ENCODE data around the gene DCAF12. TPM values are rescaled to one million over a fixed set of nuclear protein-coding genes. Genes with fewer than 3 reads are reported as not detected.

DCAF12 gene
- total and polyA plus RNA-seq, 11 donors, result 5.6 to 29.4 (median 16.7) TPM

DNA sequence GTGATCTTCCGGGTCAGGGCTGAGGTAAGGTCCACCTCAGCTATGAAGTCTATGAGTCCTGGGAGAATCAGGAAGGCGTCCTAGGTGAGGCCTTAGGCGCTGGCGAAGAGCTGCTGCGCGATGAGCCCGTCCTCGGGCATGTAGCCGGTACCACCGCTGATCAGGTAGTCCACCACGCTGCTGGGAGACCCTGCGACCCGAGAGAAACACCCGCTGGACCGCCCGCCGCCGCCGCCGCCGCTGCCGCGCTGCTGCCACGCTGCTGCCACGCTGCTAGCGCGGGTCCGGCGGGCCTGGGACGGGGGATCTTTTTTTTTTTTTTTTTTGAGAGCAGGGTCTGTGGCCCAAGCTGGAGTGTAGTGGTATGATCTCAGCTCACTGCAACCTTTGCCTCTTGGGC lies 8.0 kb upstream of the DCAF12 start:
- peaks cover 0 to 5% (median 0%) of the 10 kb centered on the region in 12 donors for H3K4me1 ChIP-seq
- H3K4me3 ChIP-seq, result no peak overlapping the region
- DNase-seq (no peak), ATAC-seq (no peak)
- H3K27me3 ChIP-seq, result no peaks in the 10 kb centered on the region
- H3K9me3 ChIP-seq, result no peaks in the 10 kb centered on the region
- 94 to 95% (median 94%) methylated on average over 25 to 30 of the region's 30 CpGs for WGBS, 4 donors
- intact Hi-C loops (cut with DNase I), result no loop called here
- no peaks in the 10 kb centered on the region for H3K36me3 ChIP-seq
- H3K27ac ChIP-seq, result no peak overlapping the region
- no peak for TF ChIP-seq CTCF (IDR thresholded peaks at IDR 0.05)
- no peak for TF ChIP-seq POLR2A (IDR thresholded peaks at IDR 0.05)

GRCh38 chr9:34133436-34133949 lies 7.0 kb upstream of the DCAF12 start:
- no peak for TF ChIP-seq CTCF (IDR thresholded peaks at IDR 0.05)
- no peak for TF ChIP-seq POLR2A (IDR thresholded peaks at IDR 0.05)
- intact Hi-C loops (cut with DNase I), result no loop called here
- ATAC-seq (no peak), DNase-seq (no peak)
- no peaks in the 10 kb centered on the region for H3K36me3 ChIP-seq
- H3K27ac ChIP-seq, result no peak overlapping the region
- H3K4me3 ChIP-seq, result no peak overlapping the region
- WGBS, 4 donors, result 83 to 91% (median 88%) methylated on average over 15 to 16 of the region's 16 CpGs
- H3K9me3 ChIP-seq, result no peaks in the 10 kb centered on the region
- H3K27me3 ChIP-seq, result no peaks in the 10 kb centered on the region
- H3K4me1 ChIP-seq, result no peaks in the 10 kb centered on the region

DNA sequence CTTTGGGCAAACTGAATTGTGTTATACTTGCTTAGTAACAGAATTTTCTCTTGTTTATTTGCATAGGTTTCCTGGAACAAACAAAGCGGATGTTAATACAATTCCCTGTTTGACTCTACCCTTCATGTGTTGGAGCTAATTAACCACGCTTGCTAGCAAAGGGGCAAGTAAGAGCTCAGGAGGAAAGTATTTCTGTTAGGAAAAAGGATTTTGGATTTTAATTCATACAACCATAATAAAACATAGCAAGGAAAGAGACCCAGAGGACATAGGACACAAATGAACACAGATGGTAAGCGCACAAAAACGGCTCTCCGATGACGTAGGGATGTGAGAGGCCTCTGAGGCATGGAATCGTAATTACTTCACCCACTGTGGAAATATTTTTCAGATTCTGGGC lies 5.1 kb upstream of the DCAF12 start:
- DNase-seq (no peak), ATAC-seq (no peak)
- TF ChIP-seq CTCF (IDR thresholded peaks at IDR 0.05) (no peak), POLR2A (IDR thresholded peaks at IDR 0.05) (no peak)
- 90 to 97% (median 95%) methylated on average over 7 of the region's 7 CpGs for WGBS, 4 donors
- Histone ChIP-seq H3K9me3 (no peaks in the 10 kb centered on the region), H3K27ac (no peak overlapping the region), H3K4me3 (no peak overlapping the region), H3K36me3 (no peaks in the 10 kb centered on the region), H3K4me1 (peaks cover 0 to 11% (median 5%) of the 10 kb centered on the region in 12 donors), H3K27me3 (no peaks in the 10 kb centered on the region)
- intact Hi-C loops (cut with DNase I), result no loop called here

DNA sequence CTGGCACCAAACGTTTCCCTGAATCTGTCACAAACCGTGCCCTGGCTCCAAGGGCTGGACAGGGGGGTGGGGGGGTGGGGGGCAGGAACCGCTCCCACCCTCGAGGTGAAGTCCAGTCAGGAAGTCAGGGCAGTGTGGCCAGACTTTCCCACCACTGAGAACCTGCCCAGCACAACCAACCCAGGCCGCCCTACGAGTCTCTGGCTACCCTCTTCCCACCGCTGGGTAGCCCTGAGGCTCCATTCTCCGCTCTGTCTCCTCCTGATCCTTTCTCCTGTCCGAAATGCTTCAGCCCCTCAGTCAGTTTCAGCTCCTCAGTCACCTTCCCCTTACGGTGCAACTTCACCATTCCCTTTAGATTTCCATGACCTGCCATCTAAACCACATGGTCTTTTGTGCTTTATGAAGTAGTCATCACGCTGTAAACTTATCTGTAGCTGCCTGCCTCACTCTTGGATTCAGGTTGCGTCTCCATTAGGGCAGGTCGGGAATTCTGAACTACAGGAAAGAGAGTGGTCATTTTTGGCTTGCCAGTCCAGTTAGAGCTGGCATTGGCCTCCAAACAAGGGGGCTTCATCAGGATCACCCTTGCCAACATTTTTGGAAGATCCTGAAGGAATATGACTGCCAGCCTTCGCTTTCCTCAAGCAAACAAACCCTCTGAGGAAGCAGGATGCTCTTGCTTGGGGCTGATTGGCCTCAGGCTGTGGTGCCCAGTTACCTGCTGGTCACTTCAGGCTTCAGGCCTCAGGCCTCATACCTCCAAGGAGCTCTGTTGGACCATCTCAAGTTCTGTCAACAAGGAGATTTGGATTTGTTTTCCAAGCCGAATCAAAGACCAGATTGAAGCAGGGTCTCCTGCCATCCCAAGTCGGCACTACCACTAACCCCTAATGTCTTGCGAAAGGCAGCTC lies 794 bp upstream of the DCAF12 start:
- Histone ChIP-seq H3K4me3 (peak overlapping the region; percentile 51 to 98 (median 85)), H3K27ac (peak overlapping the region; percentile 75 to 99 (median 90)), H3K4me1 (peaks cover 6 to 43% (median 35%) of the 10 kb centered on the region in 12 donors), H3K27me3 (no peaks in the 10 kb centered on the region), H3K36me3 (peaks cover 0 to 27% (median 24%) of the 10 kb centered on the region in 9 donors), H3K9me3 (no peaks in the 10 kb centered on the region)
- 71 to 79% (median 72%) methylated on average over 15 to 17 of the region's 17 CpGs for WGBS, 4 donors
- ATAC-seq, result peak; percentile 7 to 23 (median 8)
- intact Hi-C loops (cut with DNase I), result loop anchor here (2.0 to 10.0 kb wide), 8 partner anchors 48 to 255 kb away; partner anchors contain the start of genes UBAP1 (in 6 of the 10), MYORG (in 1 of the 10) and UBAP2 (in 1 of the 10)
- TF ChIP-seq CTCF (IDR thresholded peaks at IDR 0.05) (no peak), POLR2A (IDR thresholded peaks at IDR 0.05) (no peak)
- no peak for DNase-seq

All from heart left ventricle (tissue), 16 donors.